ENCODE results near the gene TOP2B. TPM values are rescaled to one million over a fixed set of nuclear protein-coding genes. Genes with fewer than 3 reads are reported as not detected.

The TOP2B gene
- total RNA-seq, 1 experiment from 2014 or later: 181 TPM

- Histone ChIP-seq H3K23me2 (ENCODE audit: insufficient read length, low read depth, low read length, poor library complexity, severe bottlenecking) (no peaks in the 10 kb centered on the region), H3K27ac (ENCODE audit: insufficient read length, low read depth, low read length) (no peak overlapping the region), H2AFZ (ENCODE audit: low read length) (no peak overlapping the region), H3K4me2 (ENCODE audit: insufficient read depth, insufficient read length, low read length) (no peak overlapping the region), H3K27me3 (ENCODE audit: insufficient read depth, low read length) (no peaks in the 10 kb centered on the region), H3K14ac (ENCODE audit: insufficient read depth, low read length) (no peak overlapping the region), H4K91ac (ENCODE audit: insufficient read length, low read depth, low read length) (no peak overlapping the region), H3K56ac (ENCODE audit: insufficient read length, low read depth, low read length) (no peak overlapping the region), H2BK120ac (ENCODE audit: low read depth, low read length, poor library complexity, severe bottlenecking) (no peak overlapping the region), H2BK15ac (ENCODE audit: low read depth, low read length) (no peak overlapping the region), H2BK5ac (ENCODE audit: insufficient read length, low read length) (no peak overlapping the region), H3K18ac (ENCODE audit: insufficient read length, low read depth, low read length) (no peak overlapping the region), H3K79me2 (ENCODE audit: insufficient read depth, low read length) (no peaks in the 10 kb centered on the region), H4K5ac (ENCODE audit: insufficient read length, low read depth, low read length) (no peak overlapping the region), H4K8ac (replicated peaks; ENCODE audit: insufficient read length, low read depth, low read length) (no peak overlapping the region), H3K9ac (ENCODE audit: extremely low read depth, insufficient read length, low read length) (no peak overlapping the region), H3K4me1 (ENCODE audit: insufficient read depth, low read length) (no peaks in the 10 kb centered on the region; the same call in 1 of the 2 replicates), H3K4ac (ENCODE audit: low read depth, low read length) (no peak overlapping the region), H3K23ac (ENCODE audit: insufficient read length, low read depth, low read length) (no peak overlapping the region), H4K20me1 (ENCODE audit: control insufficient read depth, insufficient read depth, insufficient read length) (no peaks in the 10 kb centered on the region), H2BK12ac (ENCODE audit: insufficient read length, low read depth, low read length) (no peak overlapping the region), H2AK5ac (ENCODE audit: insufficient read length, low read length) (no peak overlapping the region), H3T11ph (ENCODE audit: low read length) (no peak overlapping the region), H2BK20ac (ENCODE audit: low read depth, low read length, poor library complexity, severe bottlenecking) (no peak overlapping the region), H3K9me3 (ENCODE audit: control insufficient read depth, low read depth, low read length) (no peaks in the 10 kb centered on the region), H3K79me1 (ENCODE audit: insufficient read depth, low read depth, low read length, poor library complexity, severe bottlenecking) (no peaks in the 10 kb centered on the region)
- TF ChIP-seq CTCF (conservative IDR thresholded peaks at IDR 0.05): no peak
- Mint-ChIP-seq H3K4me1 (no peaks in the 10 kb centered on the region), H3K36me3 (ENCODE audit: insufficient read depth in 1 of 3, low read depth in 3 of 3) (no peaks in the 10 kb centered on the region), H3K27me3 (ENCODE audit: low read depth) (no peaks in the 10 kb centered on the region), H3K4me3 (no peak overlapping the region), H3K9me3 (no peaks in the 10 kb centered on the region), H3K27ac (no peak overlapping the region)
- no peak for DNase-seq
- WGBS (ENCODE audit: extremely low coverage, insufficient read length, low lambda C conversion rate): no CpG with 5 or more reads among the region's 3 CpGs
Measured at GRCh38 chr3:25693238-25693637, 28.5 kb upstream of the TOP2B start.
